DND-41 (cell line): ENCODE data around the gene TMEM145.

Source experiments
- CTCF ChIP-seq: IDR thresholded peaks from 2 replicates; pipeline ENCODE4 v1.5.1; 2012; ENCODE audit warnings: borderline replicate concordance, low read length, moderate library complexity, mild to moderate bottlenecking; ENCODE audit not compliant: poor library complexity, severe bottlenecking; ENCODE audit errors: extremely low read depth
- EZH2 ChIP-seq: IDR thresholded peaks from 3 replicates; pipeline ENCODE4 v1.6.1; 2012; ENCODE audit warnings: borderline replicate concordance, low read depth, mild to moderate bottlenecking, moderate library complexity, low read length, inconsistent platforms; ENCODE audit not compliant: severe bottlenecking

DNA sequence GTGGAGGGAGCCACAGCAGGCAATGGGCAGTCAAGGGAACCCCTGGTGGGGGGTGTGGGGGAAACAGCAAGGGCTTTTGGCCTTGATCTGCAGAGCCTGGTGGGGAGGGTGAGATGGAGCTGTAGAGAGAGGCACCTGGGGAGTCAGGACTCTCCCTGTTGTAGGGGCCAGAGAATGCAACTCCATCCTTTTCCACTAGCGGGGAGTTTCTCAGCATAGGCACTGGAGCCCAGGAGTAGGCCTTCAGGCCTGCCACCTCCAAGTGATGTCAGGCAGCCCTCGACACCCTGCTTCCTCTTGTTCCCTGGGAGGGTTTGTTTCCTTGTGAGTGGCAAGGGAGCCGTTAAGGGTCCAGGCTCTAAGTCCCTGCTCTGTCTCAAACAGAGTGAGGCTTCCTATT lies 37.3 kb downstream of the TMEM145 start:
- TF ChIP-seq CTCF (no peak), EZH2 (no peak)
